GM18909 (cell line): ENCODE measurements around the gene ITSN1.

Experiments
- ATAC-seq: cut with Tn5 transposase; IDR thresholded peaks from one replicate; pipeline ENCODE4 v1.9.1; 2021; ENCODE audit warnings: mild to moderate bottlenecking; ENCODE audit not compliant: unreplicated experiment, poor library complexity

ITSN1 gene

DNA sequence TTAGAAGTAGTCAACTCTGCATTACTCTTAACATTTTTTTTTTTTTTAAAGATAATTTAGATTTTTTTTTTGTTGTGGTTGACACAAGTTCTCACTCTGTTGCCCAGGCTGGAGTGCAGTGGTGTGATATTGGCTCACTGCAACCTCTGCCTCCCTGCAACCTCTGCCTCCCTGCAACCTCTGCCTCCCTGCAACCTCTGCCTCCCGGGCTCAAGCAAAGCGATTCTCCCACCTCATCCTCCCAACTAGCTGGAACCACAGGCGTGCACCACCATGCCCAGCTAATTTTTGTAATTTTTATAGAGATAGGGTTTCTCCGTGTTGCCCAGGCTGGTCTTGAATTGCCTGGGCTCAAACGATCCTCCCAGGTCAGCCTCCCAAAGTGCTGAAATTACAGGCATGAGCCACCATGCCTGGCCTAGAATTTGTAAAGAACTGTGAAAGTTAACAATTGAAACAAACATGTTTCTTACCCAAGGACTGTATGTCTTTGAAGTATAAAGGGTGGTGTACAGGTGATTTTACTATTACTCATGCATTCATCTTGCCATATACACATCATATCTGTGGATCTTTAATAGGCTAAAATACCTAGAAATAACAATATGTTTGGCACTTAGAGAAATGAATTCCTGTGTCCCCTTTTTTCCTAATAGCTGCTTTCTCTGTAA is 158.6 kb downstream of the ITSN1 start:
- no peak for ATAC-seq

DNA sequence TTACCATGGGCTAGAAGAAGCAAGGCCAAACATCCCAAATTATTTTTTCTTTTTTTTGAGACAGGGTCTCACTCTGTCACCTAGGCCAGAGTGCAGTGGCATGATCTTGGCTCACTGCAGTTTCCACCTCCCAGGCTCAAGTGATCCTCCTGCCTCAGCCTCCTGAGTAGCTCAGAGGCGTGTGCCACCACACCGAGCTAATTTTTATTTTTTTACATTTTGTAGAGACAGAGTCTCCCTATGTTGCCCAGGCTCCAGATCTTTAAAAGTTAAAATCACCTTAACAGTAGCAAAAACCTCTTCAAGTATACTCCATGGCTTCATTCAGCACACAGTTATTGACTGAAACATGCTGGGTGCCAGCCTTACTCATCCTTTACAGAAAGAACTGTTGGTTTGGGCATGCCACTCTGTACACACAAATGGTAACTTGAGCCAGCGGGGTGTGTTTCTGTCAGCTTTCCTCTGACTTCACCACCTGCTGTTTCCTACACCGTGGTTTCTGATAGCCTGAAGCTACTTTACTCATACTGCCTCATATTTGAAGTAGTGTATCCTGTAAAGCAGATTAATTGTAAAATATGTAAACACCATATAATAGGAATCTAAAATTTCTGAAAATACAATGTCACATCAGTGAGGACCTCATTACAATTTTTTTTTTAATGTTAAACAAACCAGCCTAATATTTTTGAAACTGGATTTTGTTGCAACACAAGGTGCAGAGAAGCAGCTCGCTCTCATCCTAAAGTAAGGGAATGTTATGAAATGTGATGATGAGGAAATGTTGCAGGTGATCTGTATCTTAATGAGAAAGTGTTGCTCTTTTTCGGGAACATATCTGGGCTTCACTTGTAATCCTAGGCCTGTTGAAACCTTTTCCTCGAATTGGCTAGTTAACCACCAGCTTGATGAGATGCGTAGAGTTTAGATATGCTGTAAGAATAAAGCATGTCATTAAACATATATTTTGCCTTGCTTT is 159.4 kb downstream of the ITSN1 start:
- no peak for ATAC-seq

DNA sequence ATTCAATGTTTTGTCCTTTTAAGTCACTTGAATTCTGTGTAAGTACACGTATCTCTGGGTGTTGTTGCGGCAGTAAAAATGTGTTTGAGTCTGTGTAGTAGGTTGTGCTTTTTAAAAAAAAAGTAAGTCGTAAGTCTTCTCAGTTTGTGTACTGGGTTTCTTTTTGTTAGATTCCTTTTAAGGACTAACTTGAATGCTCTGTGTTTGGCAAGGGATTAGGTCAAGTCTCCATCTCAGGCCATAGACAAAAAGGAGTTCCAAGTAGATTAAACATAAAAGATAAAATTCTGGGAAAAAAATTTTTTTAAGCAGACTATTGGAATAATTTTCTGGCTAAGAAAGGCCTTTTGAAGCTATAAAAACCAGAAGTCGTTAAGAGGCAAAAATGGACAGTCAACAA is 160.2 kb downstream of the ITSN1 start:
- no peak for ATAC-seq

GRCh38 chr21:33808715-33809367 is 166.5 kb downstream of the ITSN1 start:
- no peak for ATAC-seq

GRCh38 chr21:33810766-33811165 is 168.5 kb downstream of the ITSN1 start:
- no peak for ATAC-seq

DNA sequence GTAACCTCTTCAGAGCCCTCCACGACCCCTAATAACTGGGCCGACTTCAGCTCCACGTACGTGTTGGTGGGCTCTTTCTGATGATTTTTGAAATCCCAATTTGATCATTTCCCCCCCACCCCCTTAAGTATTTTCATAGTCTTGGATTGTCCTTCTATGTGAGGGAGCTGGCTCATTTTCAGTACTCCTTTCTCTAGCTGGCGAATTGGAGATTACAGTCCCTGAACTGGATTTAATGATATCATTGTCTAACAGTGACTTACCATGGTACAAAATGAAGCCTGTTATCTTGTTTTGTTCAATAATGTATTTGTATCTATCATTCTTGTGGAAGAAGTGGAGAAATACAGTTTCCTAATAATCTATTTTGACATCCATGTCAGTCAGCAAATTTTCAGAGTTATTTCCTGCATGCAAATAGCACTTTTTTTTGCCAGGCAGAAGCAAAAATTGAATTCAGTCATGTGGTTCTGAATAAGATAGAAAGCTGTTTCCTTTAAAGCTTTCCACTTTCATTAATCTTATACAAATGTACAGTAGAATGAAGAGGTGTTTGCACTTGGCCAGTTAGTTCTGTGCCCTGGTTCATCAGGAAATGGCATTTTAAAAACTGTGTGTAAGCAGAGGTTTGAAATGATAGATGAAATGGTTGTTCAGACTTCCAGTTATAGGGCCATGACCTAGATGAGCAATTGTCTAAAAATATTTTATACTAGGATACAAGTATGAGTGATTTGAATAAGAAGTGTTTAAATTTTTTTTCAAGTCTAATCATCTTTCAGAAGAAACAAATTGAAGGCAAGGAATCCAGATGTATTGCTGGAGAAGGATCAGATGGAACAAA is 169.1 kb downstream of the ITSN1 start:
- no peak for ATAC-seq

DNA sequence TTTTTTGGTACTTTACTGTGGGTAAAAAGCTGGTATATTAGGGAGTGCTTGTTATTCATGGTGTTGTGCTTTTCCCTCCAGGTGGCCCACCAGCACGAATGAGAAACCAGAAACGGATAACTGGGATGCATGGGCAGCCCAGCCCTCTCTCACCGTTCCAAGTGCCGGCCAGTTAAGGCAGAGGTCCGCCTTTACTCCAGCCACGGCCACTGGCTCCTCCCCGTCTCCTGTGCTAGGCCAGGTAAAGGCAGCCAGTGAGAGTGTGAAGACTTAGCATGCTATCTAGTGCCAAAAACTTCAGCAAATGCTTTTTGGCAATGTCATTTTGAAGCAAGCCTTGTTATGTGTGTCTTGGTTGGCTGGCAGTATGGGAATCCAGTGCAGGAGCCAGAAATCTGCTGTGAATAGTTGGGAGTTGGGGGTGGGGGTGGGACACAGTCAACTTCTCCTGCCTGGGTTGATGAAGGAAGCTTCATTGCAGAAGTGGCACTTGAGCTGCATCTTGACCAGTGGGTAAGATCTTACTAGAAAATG is 171.6 kb downstream of the ITSN1 start:
- no peak for ATAC-seq

GRCh38 chr21:33815143-33815707 is 172.9 kb downstream of the ITSN1 start:
- ATAC-seq, result no peak

GRCh38 chr21:33816174-33816573 is 173.9 kb downstream of the ITSN1 start:
- ATAC-seq, result no peak

DNA sequence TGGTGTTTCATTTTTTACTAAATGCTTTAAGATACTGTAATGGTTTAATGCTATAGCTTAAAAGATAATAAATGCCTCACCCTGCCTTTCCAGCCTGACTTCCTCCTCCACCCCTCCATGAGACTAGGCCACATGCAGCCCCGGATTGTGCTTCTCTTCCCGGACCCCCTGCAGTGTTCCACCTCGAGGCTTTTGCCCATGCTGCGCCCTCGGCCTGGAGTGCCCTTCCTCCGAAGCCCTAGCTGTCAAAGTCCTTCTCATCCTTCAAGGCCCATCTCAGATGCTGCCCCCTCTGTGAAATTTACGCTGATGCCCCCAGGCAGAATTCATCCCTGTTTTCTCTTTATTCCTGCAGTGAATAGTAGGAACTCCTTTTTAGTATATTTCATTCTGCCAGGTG is 174.8 kb downstream of the ITSN1 start:
- ATAC-seq, result no peak

DNA sequence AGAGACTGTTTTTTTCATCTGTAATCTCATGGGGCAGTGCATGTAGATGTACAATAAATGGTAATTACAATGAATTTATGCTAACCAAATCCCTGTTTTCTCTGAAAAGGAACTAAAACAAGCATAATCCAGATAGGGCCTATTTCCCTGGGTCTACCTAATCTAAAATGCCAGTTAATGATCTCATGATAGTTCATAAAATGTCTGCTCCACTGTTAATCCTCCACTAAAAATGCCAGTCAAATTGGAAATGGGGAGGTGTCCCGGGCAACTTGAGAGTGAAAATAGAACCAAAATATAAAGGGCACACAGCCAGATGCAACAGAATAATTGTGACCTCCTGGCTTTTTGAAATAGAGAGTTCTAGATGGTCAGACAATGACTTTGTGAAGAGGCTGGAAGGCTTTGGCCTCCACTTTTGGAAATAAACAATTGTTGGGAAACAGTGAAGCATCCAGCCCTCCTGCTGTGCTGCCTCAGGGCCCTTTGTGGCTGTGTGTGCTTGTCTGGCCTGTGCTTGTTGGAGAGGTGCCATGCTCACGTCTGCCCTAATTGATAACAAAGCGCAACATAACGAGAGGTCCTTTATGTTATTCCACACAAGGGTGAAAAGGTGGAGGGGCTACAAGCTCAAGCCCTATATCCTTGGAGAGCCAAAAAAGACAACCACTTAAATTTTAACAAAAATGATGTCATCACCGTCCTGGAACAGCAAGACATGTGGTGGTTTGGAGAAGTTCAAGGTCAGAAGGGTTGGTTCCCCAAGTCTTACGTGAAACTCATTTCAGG is 175.6 kb downstream of the ITSN1 start:
- no peak for ATAC-seq

DNA sequence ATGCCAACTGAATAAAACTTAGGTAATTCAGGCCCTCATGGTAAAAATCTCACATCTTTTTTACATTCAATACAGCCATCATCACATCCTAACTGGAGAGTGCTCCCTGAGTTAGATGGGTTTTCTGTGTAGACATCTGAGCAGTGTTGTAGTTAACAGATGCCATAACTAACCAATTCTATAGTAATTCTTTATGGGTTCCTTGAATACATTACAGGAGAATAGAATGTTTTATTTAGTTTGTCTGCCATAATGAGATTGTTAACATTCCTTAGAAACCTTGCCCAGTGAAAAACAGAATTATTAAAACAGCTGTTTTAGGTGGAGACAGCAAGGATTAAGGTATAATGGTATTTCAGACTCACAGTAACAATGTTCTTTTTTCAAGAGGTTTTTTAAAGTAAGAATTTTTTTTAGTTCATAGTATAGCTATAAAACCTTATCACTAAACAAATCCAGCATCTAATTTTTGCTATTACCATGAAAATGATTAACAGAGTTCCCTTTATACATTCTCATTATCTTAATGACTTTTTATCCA is 178.0 kb downstream of the ITSN1 start:
- no peak for ATAC-seq

- ATAC-seq, result no peak
Observed at GRCh38 chr21:33820798-33821197, 178.5 kb downstream of the ITSN1 start.

- ATAC-seq, result no peak
Observed at GRCh38 chr21:33821503-33822322, 179.4 kb downstream of the ITSN1 start.

DNA sequence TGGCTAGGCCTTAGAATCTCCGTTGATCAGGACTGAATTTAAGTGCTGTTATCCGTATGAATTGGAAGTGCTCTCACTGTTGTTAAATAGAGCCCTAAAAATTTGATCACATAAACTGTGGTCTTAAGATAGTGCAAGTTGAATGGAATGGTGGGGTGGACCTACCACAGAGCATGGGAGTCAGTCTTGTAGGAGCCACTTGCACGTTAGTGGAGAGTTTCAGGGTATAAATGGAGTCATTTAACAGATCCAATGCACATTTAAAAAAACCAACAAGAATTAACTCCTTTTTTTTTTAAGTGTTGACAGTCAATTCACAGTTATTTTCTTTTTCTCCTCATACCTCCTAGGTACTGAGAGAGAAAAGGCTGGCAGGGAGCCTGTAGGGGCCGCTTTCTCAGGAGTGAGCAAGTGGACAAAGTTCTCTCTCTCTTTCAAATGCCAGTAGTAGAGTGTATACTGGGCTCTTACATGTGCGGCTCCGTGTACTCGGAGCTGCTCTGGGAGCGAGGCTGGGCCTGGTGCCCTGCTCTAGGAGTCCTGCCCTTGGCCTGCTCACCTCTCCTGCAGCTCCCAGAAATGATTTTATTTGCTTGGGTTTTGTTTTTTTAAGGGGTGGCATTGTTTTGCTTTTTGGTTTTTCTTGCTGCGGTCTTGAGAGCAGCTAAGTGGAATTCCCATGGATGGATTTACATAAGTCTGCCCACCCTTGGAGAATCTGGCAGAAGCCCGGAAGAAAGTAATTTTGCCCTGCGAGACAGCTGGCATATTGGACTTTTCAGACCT is 182.0 kb downstream of the ITSN1 start:
- ATAC-seq, result no peak

DNA sequence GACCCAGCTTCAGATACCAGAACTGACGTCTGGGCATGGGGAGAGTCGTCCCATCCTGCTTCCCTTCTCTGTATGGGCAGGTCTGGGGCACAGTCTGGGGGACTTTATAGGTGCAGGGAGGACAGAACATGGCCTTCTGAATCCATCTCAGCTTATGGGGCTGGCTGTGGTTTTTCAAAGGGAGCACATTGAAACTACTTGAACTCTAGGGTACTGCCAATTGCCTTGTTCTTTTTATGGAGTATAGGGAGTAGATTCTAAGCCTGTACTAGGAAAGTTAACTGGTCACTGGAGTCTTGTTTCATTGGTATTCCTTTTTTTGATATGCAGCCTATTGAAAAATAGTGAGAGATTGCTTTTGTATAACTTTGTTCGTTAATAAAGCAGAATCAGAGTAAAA is 183.1 kb downstream of the ITSN1 start:
- no peak for ATAC-seq

DNA sequence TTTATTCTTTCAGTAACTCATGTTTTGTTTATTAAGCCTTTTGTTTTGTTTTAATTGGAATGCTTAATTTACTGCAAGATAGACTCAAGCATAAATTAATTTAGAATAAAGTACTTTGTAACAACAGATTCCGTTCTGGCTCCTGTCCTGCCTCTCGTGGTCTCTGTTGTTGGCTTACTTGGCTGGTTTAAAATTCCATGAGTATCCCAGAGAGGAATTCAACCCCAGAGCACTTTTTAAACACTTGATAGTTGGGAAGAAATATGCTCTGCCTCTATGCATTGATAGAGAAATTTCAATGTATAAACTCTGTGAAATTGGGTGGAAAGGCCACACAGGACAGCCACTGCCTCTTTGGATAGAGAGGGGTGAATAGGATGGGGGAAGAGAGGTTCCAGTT is 183.6 kb downstream of the ITSN1 start:
- no peak for ATAC-seq
